GM13977 (cell line): ENCODE data around the gene ACSM6.

Experiments used
- DNase-seq: peaks from one replicate; pipeline ENCODE4 v3.0.0; 2012; ENCODE audit warnings: low spot score
- in situ Hi-C: fragments of 300-500 bp; cut with MboI; formaldehyde crosslinking; loops from one replicate; pipeline ENCODE4 v1.12.0; 2022; ENCODE audit warnings: low sequenced_read_pairs, low pct_unique_long_range_greater_than_20kb, mixed read lengths, inconsistent platforms; ENCODE audit not compliant: unreplicated experiment
- TF ChIP-seq, protein P1 (sequence below): IDR thresholded peaks from 2 replicates; pipeline ENCODE4 v1.5.1; 2012; ENCODE audit warnings: mild to moderate bottlenecking, control low read depth; ENCODE audit not compliant: insufficient read depth; ENCODE audit errors: extremely low read depth, missing control alignments

ACSM6 gene

DNA sequence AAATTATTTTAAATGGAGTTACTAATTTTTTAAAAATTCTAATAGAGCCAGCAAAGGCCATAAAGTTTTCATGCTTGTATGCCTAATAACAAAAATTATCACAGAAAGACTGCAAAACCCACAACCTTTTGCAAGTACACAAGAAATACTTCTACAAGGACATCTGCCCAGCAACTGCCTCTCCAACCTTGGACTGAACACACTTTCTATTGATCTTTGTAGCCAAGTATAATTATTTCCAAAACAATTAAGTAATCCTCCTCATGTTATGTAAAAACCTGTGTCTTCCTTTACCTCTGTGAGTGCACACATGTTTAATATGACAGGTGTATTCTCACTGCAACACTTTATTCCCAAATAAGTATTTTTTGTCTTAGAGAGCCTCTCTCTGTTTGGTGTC, 16.6 kb upstream of the ACSM6 start:
- no peak for DNase-seq
- TF ChIP-seq, protein P1, sequence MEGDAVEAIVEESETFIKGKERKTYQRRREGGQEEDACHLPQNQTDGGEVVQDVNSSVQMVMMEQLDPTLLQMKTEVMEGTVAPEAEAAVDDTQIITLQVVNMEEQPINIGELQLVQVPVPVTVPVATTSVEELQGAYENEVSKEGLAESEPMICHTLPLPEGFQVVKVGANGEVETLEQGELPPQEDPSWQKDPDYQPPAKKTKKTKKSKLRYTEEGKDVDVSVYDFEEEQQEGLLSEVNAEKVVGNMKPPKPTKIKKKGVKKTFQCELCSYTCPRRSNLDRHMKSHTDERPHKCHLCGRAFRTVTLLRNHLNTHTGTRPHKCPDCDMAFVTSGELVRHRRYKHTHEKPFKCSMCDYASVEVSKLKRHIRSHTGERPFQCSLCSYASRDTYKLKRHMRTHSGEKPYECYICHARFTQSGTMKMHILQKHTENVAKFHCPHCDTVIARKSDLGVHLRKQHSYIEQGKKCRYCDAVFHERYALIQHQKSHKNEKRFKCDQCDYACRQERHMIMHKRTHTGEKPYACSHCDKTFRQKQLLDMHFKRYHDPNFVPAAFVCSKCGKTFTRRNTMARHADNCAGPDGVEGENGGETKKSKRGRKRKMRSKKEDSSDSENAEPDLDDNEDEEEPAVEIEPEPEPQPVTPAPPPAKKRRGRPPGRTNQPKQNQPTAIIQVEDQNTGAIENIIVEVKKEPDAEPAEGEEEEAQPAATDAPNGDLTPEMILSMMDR: no peak
- in situ Hi-C loops: no loop called here

DNA sequence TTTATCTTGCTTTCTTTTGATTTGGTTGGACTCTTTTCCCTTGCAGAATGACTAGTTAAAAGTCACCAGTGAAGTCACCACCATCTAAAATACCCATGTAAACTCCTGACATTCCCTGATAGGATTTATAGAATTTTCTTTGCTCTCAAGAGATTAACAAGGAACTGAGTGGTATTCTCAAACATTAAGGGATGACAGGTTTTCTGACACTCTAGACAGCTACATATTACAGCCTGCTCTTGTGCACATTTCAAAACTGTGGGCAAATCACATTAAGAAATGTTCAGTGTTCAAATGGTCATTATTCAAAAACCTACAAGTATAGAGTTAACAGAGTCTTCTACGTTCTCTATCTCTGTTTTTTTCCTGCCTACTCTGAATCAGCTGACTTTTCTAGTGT, 15.8 kb upstream of the ACSM6 start:
- TF ChIP-seq, protein P1: no peak
- no peak for DNase-seq
- in situ Hi-C loops: no loop called here

DNA sequence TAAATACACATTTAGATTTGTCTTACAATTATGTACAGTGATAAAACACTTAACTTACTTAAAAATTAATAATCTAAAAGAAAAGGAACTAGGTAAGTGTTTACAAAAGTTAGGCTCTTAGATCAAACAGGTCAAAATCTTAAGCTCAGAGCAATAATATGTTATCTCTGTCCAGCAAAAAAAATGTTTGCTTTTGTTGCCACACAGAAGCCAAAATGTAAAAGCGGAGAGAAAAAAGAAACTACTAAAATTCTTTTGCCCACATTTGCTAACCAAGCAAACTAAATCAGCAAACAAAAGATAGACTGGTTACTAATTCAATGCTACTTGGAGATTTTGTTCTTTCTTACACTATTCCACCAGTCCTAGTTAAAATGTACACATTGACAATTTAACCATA, 15.2 kb upstream of the ACSM6 start:
- TF ChIP-seq, protein P1: no peak
- no peak for DNase-seq
- in situ Hi-C loops: no loop called here

DNA sequence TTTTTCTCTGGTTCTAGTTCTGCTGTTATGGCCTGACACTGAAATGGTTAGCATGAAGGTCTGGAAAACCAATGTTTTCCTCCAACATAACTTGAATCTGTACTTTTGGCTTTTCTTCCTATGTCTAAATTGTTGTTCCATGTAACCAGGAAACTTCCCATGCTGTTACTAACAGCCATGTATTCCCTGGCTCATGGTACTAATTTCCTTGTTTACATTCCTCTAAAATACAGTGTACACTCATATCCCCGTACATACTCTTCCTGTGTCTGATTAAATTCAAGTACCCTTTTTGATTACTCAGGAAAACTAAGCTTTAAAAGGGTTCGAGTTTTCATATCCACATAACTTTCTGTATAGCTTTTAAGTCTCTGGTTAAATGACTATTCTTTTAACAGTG, 12.3 kb upstream of the ACSM6 start:
- in situ Hi-C loops: loop anchor here (10.0 kb wide), 1 partner anchor 183 kb away; no protein-coding TSS in a partner anchor
- no peak for DNase-seq

DNA sequence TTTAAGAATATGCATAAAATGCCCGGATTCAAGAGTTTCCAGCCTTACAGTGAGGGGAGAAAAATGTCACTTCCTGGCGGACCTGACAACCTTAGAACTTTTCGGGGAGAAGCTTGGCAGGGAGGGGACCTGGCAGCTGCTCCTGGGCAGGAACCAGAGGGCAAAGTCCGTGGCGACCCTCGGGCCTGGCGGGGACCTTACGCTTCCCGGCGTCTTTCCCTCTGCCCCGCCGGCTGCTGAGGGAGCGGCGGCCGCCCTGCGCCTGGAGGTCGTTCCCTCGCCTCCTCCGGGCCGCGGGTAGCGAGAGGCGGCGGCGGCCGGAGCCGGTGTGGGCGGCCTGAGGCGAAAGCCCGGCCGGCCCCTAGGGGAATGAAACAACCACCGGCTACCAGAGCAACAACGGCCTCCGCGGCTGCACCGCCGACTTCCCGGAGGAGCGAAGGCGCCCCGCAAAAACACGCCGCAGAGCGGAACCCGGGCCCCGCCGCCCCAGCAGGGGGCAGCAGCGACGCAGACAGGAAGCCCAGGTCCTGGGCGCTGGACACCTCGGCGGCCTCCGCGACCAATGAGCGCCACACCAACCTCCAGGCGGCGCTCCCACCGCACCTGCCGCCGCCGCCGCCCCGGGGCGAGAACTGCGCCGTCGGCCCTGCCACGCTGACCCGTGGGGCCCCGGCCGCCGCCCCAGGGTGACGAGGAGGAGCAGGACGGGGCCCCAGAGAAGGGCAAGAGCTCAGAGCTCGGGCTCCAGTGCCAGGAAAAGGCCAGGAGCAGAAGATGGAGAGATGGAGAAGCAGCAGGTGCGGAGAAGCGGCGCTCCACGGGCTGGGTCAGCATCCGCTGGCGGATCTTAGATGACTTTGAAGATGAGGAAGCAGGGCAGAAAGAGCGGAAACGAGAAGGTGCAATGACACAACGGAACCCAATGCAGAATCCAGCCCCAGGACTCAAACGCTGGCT, 10.5 kb upstream of the ACSM6 start:
- in situ Hi-C loops: loop anchor here (10.0 kb wide), 1 partner anchor 181 kb away; no protein-coding TSS in a partner anchor
- TF ChIP-seq, protein P1: peak; percentile 98
- DNase-seq: peak; percentile 96

More for the DNA sequence above, 12.3 kb upstream of the ACSM6 start:
- TF ChIP-seq, protein P1: no peak

DNA sequence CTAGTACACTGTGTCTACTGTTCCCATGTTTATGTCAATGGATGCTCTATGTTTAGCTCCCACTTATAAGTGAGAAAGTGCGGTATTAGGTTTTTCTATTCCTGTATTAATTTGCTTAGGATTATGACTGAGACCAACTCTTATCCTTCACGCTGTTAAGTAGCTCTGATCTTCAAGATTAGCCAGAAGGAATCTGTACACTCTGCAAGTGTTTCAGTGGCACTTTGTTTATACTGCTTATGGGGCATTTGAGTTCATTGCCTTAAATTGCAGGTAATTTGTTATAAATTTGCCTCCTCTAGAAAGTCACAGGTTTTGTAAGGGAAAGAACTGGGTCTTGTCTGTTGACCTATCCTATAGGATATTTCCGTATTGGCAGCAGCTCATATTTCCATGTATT, 6.4 kb upstream of the ACSM6 start:
- in situ Hi-C loops: loop anchor here (10.0 kb wide), 1 partner anchor 177 kb away; no protein-coding TSS in a partner anchor
- DNase-seq: no peak
- TF ChIP-seq, protein P1: no peak
